ENCODE data around the gene SORCS1. TPM values are rescaled to one million over a fixed set of nuclear protein-coding genes. Genes with fewer than 3 reads are reported as not detected.
A peak's percentile ranks its signal among the peaks of the same experiment; 100 is the strongest.

The SORCS1 gene
- total RNA-seq, 4 donors from 2014 or later: 34.3 to 85.0 (median 49.3) TPM

DNA sequence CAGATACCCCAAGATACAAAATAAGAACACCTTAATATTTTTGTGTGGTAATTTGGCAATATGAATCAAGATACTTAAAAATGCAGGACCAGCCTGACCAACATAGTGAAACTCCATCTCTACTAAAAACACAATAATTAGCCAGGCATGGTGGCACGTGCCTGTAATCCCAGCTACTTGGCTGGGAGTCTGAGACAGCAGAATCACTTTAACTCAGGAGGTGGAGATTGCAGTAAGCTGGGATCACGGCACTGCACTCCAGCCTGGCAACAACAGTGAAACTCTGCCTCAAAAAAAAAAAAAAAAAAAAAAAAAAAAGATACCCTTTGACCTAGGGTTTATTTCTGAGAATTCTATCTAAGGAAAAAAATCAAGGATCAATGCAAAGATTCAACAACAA lies 450.7 kb downstream of the SORCS1 start:
- Histone ChIP-seq H3K9me3 (peaks cover 0 to 3% (median 0%) of the 10 kb centered on the region in 4 donors), H3K27ac (no peak overlapping the region), H3K27me3 (no peaks in the 10 kb centered on the region), H3K4me1 (peaks cover 0 to 14% (median 0%) of the 10 kb centered on the region in 4 donors), H3K4me3 (no peak overlapping the region), H3K36me3 (no peaks in the 10 kb centered on the region)
- no peak for DNase-seq (ENCODE audit: low spot score in 2 of 2)
- WGBS, 2 donors: 55 to 70% methylated on average over 2 of the region's 2 CpGs
- TF ChIP-seq, protein P1, sequence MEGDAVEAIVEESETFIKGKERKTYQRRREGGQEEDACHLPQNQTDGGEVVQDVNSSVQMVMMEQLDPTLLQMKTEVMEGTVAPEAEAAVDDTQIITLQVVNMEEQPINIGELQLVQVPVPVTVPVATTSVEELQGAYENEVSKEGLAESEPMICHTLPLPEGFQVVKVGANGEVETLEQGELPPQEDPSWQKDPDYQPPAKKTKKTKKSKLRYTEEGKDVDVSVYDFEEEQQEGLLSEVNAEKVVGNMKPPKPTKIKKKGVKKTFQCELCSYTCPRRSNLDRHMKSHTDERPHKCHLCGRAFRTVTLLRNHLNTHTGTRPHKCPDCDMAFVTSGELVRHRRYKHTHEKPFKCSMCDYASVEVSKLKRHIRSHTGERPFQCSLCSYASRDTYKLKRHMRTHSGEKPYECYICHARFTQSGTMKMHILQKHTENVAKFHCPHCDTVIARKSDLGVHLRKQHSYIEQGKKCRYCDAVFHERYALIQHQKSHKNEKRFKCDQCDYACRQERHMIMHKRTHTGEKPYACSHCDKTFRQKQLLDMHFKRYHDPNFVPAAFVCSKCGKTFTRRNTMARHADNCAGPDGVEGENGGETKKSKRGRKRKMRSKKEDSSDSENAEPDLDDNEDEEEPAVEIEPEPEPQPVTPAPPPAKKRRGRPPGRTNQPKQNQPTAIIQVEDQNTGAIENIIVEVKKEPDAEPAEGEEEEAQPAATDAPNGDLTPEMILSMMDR (IDR thresholded peaks at IDR 0.05): no peak
- no peak for TF ChIP-seq EP300 (IDR thresholded peaks at IDR 0.05)
- no peak for TF ChIP-seq POLR2A (IDR thresholded peaks at IDR 0.05)

DNA sequence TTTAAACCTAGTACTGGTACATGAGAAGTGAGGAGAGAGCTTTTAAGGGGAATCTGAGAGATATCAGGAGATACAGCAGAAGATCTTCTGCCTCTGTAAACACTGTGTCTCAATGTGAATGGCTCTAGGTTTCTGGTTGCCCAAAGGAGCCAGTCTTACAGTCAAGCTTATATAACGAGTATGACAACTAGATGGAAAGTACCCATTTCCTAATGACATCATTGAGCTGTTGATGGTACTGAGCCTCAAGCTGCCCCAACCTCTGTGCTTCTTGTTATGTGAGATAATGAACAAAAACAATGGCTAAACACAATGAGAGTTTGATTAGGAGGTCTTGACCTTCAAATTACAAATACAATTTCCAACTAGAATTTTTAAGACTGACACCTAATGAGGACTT lies 451.5 kb downstream of the SORCS1 start:
- no peak for DNase-seq (ENCODE audit: low spot score in 2 of 2)
- 71 to 74% methylated on average over 1 of the region's 1 CpG for WGBS, 2 donors
- H3K36me3 ChIP-seq: no peaks in the 10 kb centered on the region
- no peak overlapping the region for H3K27ac ChIP-seq
- H3K4me3 ChIP-seq: no peak overlapping the region
- no peaks in the 10 kb centered on the region for H3K27me3 ChIP-seq
- H3K4me1 ChIP-seq: peaks cover 0 to 14% (median 0%) of the 10 kb centered on the region in 4 donors
- no peaks in the 10 kb centered on the region for H3K9me3 ChIP-seq
- TF ChIP-seq POLR2A (IDR thresholded peaks at IDR 0.05) (no peak), EP300 (IDR thresholded peaks at IDR 0.05) (no peak)

- no peak for TF ChIP-seq POLR2A (IDR thresholded peaks at IDR 0.05)
- TF ChIP-seq, protein P1 (IDR thresholded peaks at IDR 0.05): peak; percentile 35 to 57 (median 47)
- Histone ChIP-seq H3K4me3 (no peak overlapping the region), H3K27ac (no peak overlapping the region), H3K4me1 (peaks cover 0 to 5% (median 0%) of the 10 kb centered on the region in 4 donors), H3K36me3 (no peaks in the 10 kb centered on the region), H3K27me3 (no peaks in the 10 kb centered on the region), H3K9me3 (no peaks in the 10 kb centered on the region)
- DNase-seq (ENCODE audit: low spot score in 2 of 2): peak; percentile 19 to 32
- 79 to 80% methylated on average over 6 of the region's 6 CpGs for WGBS, 2 donors
These were observed 453.1 kb downstream of the SORCS1 start for GRCh38 chr10:106711313-106711906.

DNA sequence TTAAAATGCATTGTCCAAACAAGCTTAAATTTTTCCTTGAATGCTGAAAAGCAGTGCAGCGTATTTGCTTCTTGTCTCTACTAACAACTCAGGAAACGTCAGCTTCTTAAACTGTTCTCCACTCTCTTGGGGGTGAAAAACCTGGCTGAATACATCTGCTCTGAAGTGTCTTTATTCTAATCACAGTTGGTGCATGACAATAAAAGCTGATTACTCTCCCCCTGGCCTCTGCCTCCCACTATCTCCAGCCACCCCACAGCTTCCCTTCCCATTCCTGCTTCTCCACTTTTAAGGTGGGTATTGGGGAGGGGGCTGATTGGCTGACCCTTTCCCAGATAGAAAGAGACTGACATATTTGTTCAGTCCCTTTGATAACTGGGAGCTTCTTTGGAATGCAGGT lies 456.0 kb downstream of the SORCS1 start:
- Histone ChIP-seq H3K4me3 (no peak overlapping the region), H3K27ac (no peak overlapping the region), H3K27me3 (no peaks in the 10 kb centered on the region), H3K9me3 (no peaks in the 10 kb centered on the region), H3K4me1 (peaks cover 0 to 4% (median 0%) of the 10 kb centered on the region in 4 donors), H3K36me3 (no peaks in the 10 kb centered on the region)
- TF ChIP-seq EP300 (IDR thresholded peaks at IDR 0.05) (no peak), POLR2A (IDR thresholded peaks at IDR 0.05) (no peak)
- TF ChIP-seq, protein P1 (IDR thresholded peaks at IDR 0.05): no peak
- no peak for DNase-seq (ENCODE audit: low spot score in 2 of 2)
- WGBS, 2 donors: 57 to 66% methylated on average over 2 of the region's 2 CpGs

DNA sequence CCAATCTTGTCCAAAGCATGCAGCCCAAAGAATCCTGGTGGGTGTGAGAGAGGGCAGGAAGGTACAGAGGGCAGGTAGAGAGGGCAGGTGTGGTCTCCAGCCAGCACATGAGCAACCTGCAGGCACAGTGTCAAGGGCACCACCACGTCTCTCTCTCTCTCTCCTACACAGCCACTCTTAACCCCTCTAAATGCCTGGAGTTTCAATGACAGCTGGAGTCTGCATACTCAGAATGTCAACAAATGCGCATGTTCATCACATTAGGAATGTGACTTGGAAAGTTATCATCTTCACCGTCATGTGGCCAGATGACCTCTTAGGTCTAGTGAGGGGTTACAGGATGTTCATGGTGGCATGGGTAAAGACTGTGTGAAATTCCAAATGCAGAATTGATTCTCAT lies 456.8 kb downstream of the SORCS1 start:
- H3K27me3 ChIP-seq: no peaks in the 10 kb centered on the region
- TF ChIP-seq EP300 (IDR thresholded peaks at IDR 0.05) (no peak), POLR2A (IDR thresholded peaks at IDR 0.05) (no peak)
- TF ChIP-seq, protein P1 (IDR thresholded peaks at IDR 0.05): no peak
- no peak overlapping the region for H3K4me3 ChIP-seq
- no peaks in the 10 kb centered on the region for H3K36me3 ChIP-seq
- H3K9me3 ChIP-seq: no peaks in the 10 kb centered on the region
- H3K4me1 ChIP-seq: peaks cover 0 to 4% (median 0%) of the 10 kb centered on the region in 4 donors
- DNase-seq (ENCODE audit: low spot score in 2 of 2): no peak
- H3K27ac ChIP-seq: no peak overlapping the region
- WGBS, 2 donors: 37 to 46% methylated on average over 3 of the region's 3 CpGs

Data from tibial nerve (tissue), 4 donors.